Measurements from ENCODE around the gene RIMS3. TPM values are rescaled to one million over a fixed set of nuclear protein-coding genes. Genes with fewer than 3 reads are reported as not detected.
"Not testable (repeated sequence)": the region's sequence is repeated elsewhere in the genome, so short reads cannot be mapped to it uniquely, and the experiment has no call there.

Gene RIMS3
- total RNA-seq, 1 experiment from 2014 or later = 2.9 TPM

GRCh38 chr1:40630488-40631223 is 34.8 kb downstream of the RIMS3 start:
- intact Hi-C loops (cut with micrococcal nuclease) = no loop called here
- H3K9me3 ChIP-seq (ENCODE audit: low read length) = no peaks in the 10 kb centered on the region
- no peak overlapping the region for H3K4me3 ChIP-seq (ENCODE audit: low read length)
- H4K20me1 ChIP-seq (ENCODE audit: low read length) = no peaks in the 10 kb centered on the region
- H3K27ac ChIP-seq (ENCODE audit: low read length) = no peak overlapping the region
- no peak overlapping the region for H2AFZ ChIP-seq (ENCODE audit: low read length)
- peaks cover 15% of the 10 kb centered on the region for H3K4me1 ChIP-seq (ENCODE audit: insufficient read depth, low read length)
- no peak for TF ChIP-seq EZH2 (IDR thresholded peaks at IDR 0.05; ENCODE audit: low read length, unreplicated experiment)
- no peak for TF ChIP-seq EZH2phosphoT487 (IDR thresholded peaks at IDR 0.05; ENCODE audit: borderline replicate concordance, low read length)
- TF ChIP-seq, protein P1, sequence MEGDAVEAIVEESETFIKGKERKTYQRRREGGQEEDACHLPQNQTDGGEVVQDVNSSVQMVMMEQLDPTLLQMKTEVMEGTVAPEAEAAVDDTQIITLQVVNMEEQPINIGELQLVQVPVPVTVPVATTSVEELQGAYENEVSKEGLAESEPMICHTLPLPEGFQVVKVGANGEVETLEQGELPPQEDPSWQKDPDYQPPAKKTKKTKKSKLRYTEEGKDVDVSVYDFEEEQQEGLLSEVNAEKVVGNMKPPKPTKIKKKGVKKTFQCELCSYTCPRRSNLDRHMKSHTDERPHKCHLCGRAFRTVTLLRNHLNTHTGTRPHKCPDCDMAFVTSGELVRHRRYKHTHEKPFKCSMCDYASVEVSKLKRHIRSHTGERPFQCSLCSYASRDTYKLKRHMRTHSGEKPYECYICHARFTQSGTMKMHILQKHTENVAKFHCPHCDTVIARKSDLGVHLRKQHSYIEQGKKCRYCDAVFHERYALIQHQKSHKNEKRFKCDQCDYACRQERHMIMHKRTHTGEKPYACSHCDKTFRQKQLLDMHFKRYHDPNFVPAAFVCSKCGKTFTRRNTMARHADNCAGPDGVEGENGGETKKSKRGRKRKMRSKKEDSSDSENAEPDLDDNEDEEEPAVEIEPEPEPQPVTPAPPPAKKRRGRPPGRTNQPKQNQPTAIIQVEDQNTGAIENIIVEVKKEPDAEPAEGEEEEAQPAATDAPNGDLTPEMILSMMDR (conservative IDR thresholded peaks at IDR 0.05; ENCODE audit: low read depth, low read length) = peak; percentile 43; the same call in 1 of the 2 replicates
- H3K79me2 ChIP-seq (ENCODE audit: low read length) = no peaks in the 10 kb centered on the region
- ATAC-seq (no peak), DNase-seq (peak; percentile 25)
- no peaks in the 10 kb centered on the region for H3F3A ChIP-seq (ENCODE audit: low read length, unreplicated experiment)
- no TSS peak for BruUV-seq (replicated peaks)
- no peaks in the 10 kb centered on the region for H3K27me3 ChIP-seq (ENCODE audit: low read length)
- no peaks in the 10 kb centered on the region for H3K36me3 ChIP-seq (ENCODE audit: low read depth, low read length)
- POLR2A ChIA-PET (ENCODE audit: unreplicated experiment) = no interaction called here
- H3K9me2 ChIP-seq (replicated peaks; ENCODE audit: low read length) = no peaks in the 10 kb centered on the region
- no peak overlapping the region for H3K9ac ChIP-seq (ENCODE audit: low read length)
- CTCF ChIA-PET = no interaction called here
- no peak overlapping the region for H3K4me2 ChIP-seq (ENCODE audit: low read length)

GRCh38 chr1:40629546-40629945 is 35.9 kb downstream of the RIMS3 start:
- H3K27me3 ChIP-seq (ENCODE audit: low read length); H4K20me1 ChIP-seq (ENCODE audit: low read length); H3K9me2 ChIP-seq (replicated peaks; ENCODE audit: low read length); POLR2A ChIA-PET (ENCODE audit: unreplicated experiment); H3K36me3 ChIP-seq (ENCODE audit: low read depth, low read length); H3K9me3 ChIP-seq (ENCODE audit: low read length); ATAC-seq; DNase-seq; H3K9ac ChIP-seq (ENCODE audit: low read length); H3K4me2 ChIP-seq (ENCODE audit: low read length); BruUV-seq (replicated peaks); H3F3A ChIP-seq (ENCODE audit: low read length, unreplicated experiment); H3K79me2 ChIP-seq (ENCODE audit: low read length); CTCF ChIA-PET; H3K4me3 ChIP-seq (ENCODE audit: low read length); H2AFZ ChIP-seq (ENCODE audit: low read length); H3K27ac ChIP-seq (ENCODE audit: low read length): not testable (repeated sequence)
- peaks cover 16% of the 10 kb centered on the region for H3K4me1 ChIP-seq (ENCODE audit: insufficient read depth, low read length)
- intact Hi-C loops (cut with micrococcal nuclease) = loop anchor here (5.0 kb wide), 1 partner anchor 38 kb away; the partner anchor contains the start of gene RIMS3

GRCh38 chr1:40628903-40629292 is 36.6 kb downstream of the RIMS3 start:
- H3K27me3 ChIP-seq (ENCODE audit: low read length) = no peaks in the 10 kb centered on the region
- H3K27ac ChIP-seq (ENCODE audit: low read length) = no peak overlapping the region
- TF ChIP-seq EZH2phosphoT487 (IDR thresholded peaks at IDR 0.05; ENCODE audit: borderline replicate concordance, low read length) (no peak), EZH2 (IDR thresholded peaks at IDR 0.05; ENCODE audit: low read length, unreplicated experiment) (no peak)
- TF ChIP-seq, protein P1 (conservative IDR thresholded peaks at IDR 0.05; ENCODE audit: low read depth, low read length) = no peak
- H3K4me2 ChIP-seq (ENCODE audit: low read length) = no peak overlapping the region
- no peak for ATAC-seq
- no peak overlapping the region for H3K9ac ChIP-seq (ENCODE audit: low read length)
- POLR2A ChIA-PET (ENCODE audit: unreplicated experiment) = no interaction called here
- H2AFZ ChIP-seq (ENCODE audit: low read length) = no peak overlapping the region
- no TSS peak for BruUV-seq (replicated peaks)
- H4K20me1 ChIP-seq (ENCODE audit: low read length) = no peaks in the 10 kb centered on the region
- no peak overlapping the region for H3K4me3 ChIP-seq (ENCODE audit: low read length)
- H3K79me2 ChIP-seq (ENCODE audit: low read length) = no peaks in the 10 kb centered on the region
- H3F3A ChIP-seq (ENCODE audit: low read length, unreplicated experiment) = no peaks in the 10 kb centered on the region
- intact Hi-C loops (cut with micrococcal nuclease) = loop anchor here (5.0 kb wide), 1 partner anchor 38 kb away; the partner anchor contains the start of gene RIMS3
- H3K4me1 ChIP-seq (ENCODE audit: insufficient read depth, low read length) = peaks cover 16% of the 10 kb centered on the region
- peak; percentile 63 for DNase-seq
- no peaks in the 10 kb centered on the region for H3K9me2 ChIP-seq (replicated peaks; ENCODE audit: low read length)
- CTCF ChIA-PET = no interaction called here
- no peaks in the 10 kb centered on the region for H3K36me3 ChIP-seq (ENCODE audit: low read depth, low read length)
- no peaks in the 10 kb centered on the region for H3K9me3 ChIP-seq (ENCODE audit: low read length)
